Activated B cell treated with CpG ODN at 0.5 μM for 24 hours (primary cell): ENCODE results near the gene CATSPER3. TPM values are rescaled to one million over a fixed set of nuclear protein-coding genes. Genes with fewer than 3 reads are reported as not detected.

Experiments used
- ATAC-seq: fragments of 200-7000 bp; cut with Tn5 transposase; one replicate; pipeline ENCODE4 v1.10.0; 2021; ENCODE audit warnings: low read depth, mild to moderate bottlenecking, moderate library complexity
- CTCF ChIA-PET: fragments of 350-600 bp; sonication (Branson Sonifier 250); formaldehyde crosslinking; loops from one replicate; lab custom pipeline; 2021; ENCODE audit warnings: antibody characterized with exemption; lab: Charles Lee
- POLR2A ChIA-PET: fragments of 350-600 bp; sonication (Branson Sonifier 250); formaldehyde crosslinking; loops from one replicate; lab custom pipeline; 2021; ENCODE audit warnings: antibody characterized with exemption; lab: Charles Lee
- DNase-seq: peaks from one replicate; pipeline ENCODE4 v3.0.0; 2022
- H3K27ac Mint-ChIP-seq: one replicate; pipeline ENCODE4 v1.8.0; 2020; ENCODE audit warnings: mixed read lengths
- H3K27me3 Mint-ChIP-seq: one replicate; pipeline ENCODE4 v1.8.0; 2021; ENCODE audit warnings: mixed read lengths
- H3K36me3 Mint-ChIP-seq: one replicate; pipeline ENCODE4 v1.8.0; 2021; ENCODE audit warnings: low read depth, mixed read lengths
- H3K4me1 Mint-ChIP-seq: one replicate; pipeline ENCODE4 v1.8.0; 2021; ENCODE audit warnings: mixed read lengths
- H3K4me3 Mint-ChIP-seq: one replicate; pipeline ENCODE4 v1.8.0; 2020; ENCODE audit warnings: mild to moderate bottlenecking, mixed read lengths
- H3K9me3 Mint-ChIP-seq: one replicate; pipeline ENCODE4 v1.8.0; 2020; ENCODE audit warnings: mixed read lengths
- CTCF ChIP-seq: fragments of 200-600 bp; IDR thresholded peaks from one replicate; pipeline ENCODE4 v1.8.0; 2022; ENCODE audit warnings: antibody characterized with exemption, mild to moderate bottlenecking
- intact Hi-C: fragments of 100-400 bp; cut with micrococcal nuclease; formaldehyde crosslinking; loops from one replicate; pipeline ENCODE4 v1.15.1; 2024
- total RNA-seq: library from RNA; stranded (reverse); gene quantifications from 2 replicates; pipeline ENCODE4 v1.2.3, GENCODE V29; 2022

Gene CATSPER3
- total RNA-seq, 1 donor from 2014 or later, result 0.95 TPM

DNA sequence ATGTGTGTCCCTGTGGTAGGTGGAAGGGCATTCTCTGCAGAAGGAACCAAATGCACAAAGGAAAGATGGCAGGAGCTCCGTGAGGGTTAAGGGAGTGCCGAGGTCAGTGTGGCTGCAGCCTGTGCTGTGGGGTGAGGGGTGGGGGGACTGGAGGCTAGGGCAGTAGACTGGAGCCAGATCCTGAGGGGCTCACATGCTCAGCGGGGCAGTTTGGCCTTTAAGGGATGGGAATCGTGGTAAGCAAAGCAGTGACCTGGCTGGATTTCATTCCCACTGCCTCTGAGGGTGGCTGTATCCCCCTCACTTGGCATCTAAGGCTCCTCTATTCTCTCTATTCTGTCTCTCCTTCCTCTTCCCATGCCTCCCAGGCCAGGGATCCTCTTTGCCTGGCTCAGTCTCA is 50.8 kb downstream of the CATSPER3 start:
- ChIA-PET POLR2A (no interaction called here), CTCF (interaction anchor here (1.0 kb wide), 1 partner anchor 187 kb away, joined by 3 read pairs; no protein-coding TSS in a partner anchor)
- TF ChIP-seq CTCF, result no peak
- intact Hi-C loops, result no loop called here
- H3K9me3 Mint-ChIP-seq, result no peaks in the 10 kb centered on the region
- H3K36me3 Mint-ChIP-seq, result no peaks in the 10 kb centered on the region
- DNase-seq (no peak), ATAC-seq (no peak)
- no peak overlapping the region for H3K4me3 Mint-ChIP-seq
- no peak overlapping the region for H3K27ac Mint-ChIP-seq
- peaks cover 12% of the 10 kb centered on the region for H3K27me3 Mint-ChIP-seq
- H3K4me1 Mint-ChIP-seq, result no peaks in the 10 kb centered on the region

- no peak for TF ChIP-seq CTCF
- no peak for ATAC-seq
- Mint-ChIP-seq H3K36me3 (no peaks in the 10 kb centered on the region), H3K4me3 (no peak overlapping the region), H3K27me3 (peaks cover 12% of the 10 kb centered on the region), H3K4me1 (no peaks in the 10 kb centered on the region), H3K27ac (no peak overlapping the region), H3K9me3 (no peaks in the 10 kb centered on the region)
- DNase-seq, result no peak
- ChIA-PET POLR2A (no interaction called here), CTCF (interaction anchor here (1.0 kb wide), 1 partner anchor 186 kb away, joined by 3 read pairs; no protein-coding TSS in a partner anchor)
- intact Hi-C loops, result loop anchor here (1.0 kb wide), 1 partner anchor 172 kb away; no protein-coding TSS in a partner anchor
Measured at GRCh38 chr5:135019314-135019713, 51.6 kb downstream of the CATSPER3 start.

- ATAC-seq, result no peak
- H3K4me1 Mint-ChIP-seq, result no peaks in the 10 kb centered on the region
- ChIA-PET POLR2A (no interaction called here), CTCF (no interaction called here)
- DNase-seq, result no peak
- no peak overlapping the region for H3K4me3 Mint-ChIP-seq
- no peak for TF ChIP-seq CTCF
- peaks cover 15% of the 10 kb centered on the region for H3K27me3 Mint-ChIP-seq
- no peak overlapping the region for H3K27ac Mint-ChIP-seq
- intact Hi-C loops, result no loop called here
- H3K36me3 Mint-ChIP-seq, result no peaks in the 10 kb centered on the region
- no peaks in the 10 kb centered on the region for H3K9me3 Mint-ChIP-seq
Measured at GRCh38 chr5:135020111-135020895, 52.6 kb downstream of the CATSPER3 start.

DNA sequence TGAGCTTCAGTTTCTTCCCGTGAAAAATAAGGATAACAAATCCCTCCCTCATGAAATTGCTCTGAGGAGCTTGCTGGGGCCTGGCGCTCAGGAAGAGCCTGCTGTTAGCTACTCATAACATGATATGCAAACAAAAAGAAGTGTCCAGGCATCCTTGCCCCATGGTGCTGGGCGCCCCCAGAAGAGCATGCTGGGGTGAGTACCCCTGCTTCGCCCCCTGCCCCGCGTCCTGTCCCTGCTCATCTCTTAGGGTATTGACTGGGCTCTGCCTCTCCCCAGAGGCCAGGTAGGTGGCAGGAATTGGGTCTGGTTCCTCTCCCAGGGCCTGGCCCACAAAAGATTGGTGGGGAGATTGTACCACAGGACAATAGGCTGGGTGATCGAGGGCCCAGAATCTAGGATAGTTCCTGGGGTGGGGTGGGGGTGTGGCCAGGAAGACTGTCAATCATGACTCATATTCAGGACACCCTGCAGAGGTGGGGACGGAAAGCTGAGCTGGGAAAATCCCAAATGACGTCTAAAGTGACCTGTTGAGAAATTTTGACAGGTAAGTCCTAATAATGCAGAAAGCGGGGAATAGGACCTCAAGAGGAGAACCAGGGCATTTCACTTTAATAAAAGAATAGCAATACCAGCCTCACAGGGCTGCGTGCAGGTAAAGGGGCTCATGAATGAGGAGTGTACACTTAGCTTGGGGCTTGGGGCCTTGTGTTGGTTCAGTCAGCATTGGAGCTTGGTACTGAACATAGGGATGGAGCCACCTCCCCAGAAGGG is 57.4 kb downstream of the CATSPER3 start:
- peaks cover 5% of the 10 kb centered on the region for H3K9me3 Mint-ChIP-seq
- DNase-seq (no peak), ATAC-seq (no peak)
- TF ChIP-seq CTCF, result no peak
- H3K4me1 Mint-ChIP-seq, result peaks cover 12% of the 10 kb centered on the region
- no peak overlapping the region for H3K4me3 Mint-ChIP-seq
- ChIA-PET CTCF (no interaction called here), POLR2A (no interaction called here)
- H3K27ac Mint-ChIP-seq, result no peak overlapping the region
- H3K36me3 Mint-ChIP-seq, result no peaks in the 10 kb centered on the region
- H3K27me3 Mint-ChIP-seq, result peaks cover 37% of the 10 kb centered on the region
- intact Hi-C loops, result no loop called here
